Hematopoietic multipotent progenitor cell treated with erythropoietin and hydrocortisone succinate and interleukin-3 and kit ligand, for 4 days (in vitro differentiated cells): ENCODE measurements around the gene POU2F3.
"Not testable (repeated sequence)": the region's sequence is repeated elsewhere in the genome, so short reads cannot be mapped to it uniquely, and the experiment has no call there.

Source experiments
- DNase-seq: peaks from one replicate; pipeline ENCODE4 v3.0.0-alpha.2; 2015

The POU2F3 gene

DNA sequence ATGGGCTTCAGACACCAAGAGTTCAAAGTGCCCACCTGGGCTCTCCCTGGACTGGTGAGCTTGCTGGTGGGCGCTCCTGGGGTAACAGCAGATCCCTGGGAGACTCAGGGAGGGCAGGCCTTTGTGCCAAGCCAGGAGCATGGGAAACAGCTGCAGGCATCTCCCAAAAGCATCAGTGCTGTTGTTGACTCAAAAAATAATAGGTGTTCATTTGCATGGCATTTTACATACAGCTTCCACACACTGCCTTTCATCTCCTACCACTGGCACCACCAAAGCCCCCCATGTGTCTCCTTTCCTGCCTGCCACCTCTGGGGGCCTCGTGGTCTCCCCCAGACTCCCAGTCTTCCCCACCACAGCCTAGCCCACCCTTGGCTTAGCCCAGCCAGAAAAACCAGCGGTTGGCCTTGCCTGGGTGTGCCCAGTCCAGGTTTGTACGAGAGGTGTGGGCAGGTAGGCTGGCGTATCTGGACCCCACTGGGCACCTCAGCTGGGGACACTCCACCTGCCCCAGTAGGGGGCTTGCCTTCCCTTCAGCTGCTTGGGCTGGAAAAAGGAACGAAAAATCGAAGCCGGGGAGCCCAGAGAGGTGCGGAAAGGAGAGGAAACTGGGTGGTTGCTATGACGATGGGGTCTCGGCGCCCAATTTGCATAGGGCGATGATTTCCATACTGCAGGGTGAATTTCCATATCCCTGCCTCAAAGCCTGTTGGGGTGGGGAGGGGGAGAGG, 15.0 kb downstream of the POU2F3 start:
- no peak for DNase-seq

DNA sequence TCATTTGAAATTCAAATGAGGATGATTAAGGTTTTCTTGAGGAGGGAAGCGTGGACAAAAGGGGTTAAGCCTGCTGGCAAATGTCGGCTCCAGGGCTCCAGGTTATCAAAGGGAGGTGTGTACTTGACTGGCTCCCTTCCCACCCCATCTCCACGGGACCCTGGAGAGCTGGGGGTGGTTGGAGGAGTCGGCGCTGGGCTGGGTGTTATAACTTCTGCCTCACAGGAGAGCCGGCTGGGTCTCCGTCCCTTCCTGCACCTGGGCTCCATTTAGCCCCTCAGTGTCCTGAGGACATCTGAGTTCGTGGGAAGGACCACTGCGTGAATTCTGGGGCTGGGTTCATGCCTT, 15.6 kb downstream of the POU2F3 start:
- DNase-seq, result no peak

DNA sequence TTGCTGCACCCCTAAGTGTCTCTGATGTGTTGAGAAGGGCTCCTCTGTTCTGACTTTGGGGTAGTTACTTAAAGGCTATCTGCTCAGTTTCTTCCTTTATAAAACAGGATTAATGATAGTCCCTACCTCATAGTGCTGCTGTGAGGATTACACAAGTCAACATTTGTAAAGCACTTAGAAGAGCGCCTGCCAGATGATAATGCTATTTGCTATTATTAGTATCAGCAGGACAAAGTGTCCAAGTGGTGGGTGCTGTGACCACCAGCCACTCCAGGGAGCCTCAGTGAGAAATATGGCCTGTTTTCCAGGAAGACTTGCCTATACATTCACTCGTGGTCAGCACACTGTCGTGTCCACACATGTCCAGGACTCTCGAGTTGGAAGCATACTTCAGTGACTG, 16.2 kb downstream of the POU2F3 start:
- DNase-seq, result no peak

DNA sequence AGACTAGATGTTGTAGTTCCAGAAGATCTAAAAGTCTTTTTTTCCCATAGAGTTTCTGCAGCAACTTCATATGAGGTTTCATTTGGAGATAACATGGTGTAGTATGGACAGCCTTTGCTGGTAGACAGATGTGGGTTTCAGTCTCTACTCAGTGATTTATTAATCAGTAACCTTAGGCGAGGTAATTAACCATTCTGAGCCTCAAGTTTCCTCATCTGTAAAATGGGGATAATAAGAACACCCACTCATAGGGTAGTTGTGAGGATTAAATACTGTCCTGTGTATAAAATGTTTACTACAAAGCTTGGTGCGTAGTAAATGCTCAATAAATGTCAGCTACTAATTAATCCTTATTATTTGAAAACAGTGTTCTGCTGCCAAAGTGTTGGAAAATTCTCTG, 16.8 kb downstream of the POU2F3 start:
- DNase-seq, result no peak

DNA sequence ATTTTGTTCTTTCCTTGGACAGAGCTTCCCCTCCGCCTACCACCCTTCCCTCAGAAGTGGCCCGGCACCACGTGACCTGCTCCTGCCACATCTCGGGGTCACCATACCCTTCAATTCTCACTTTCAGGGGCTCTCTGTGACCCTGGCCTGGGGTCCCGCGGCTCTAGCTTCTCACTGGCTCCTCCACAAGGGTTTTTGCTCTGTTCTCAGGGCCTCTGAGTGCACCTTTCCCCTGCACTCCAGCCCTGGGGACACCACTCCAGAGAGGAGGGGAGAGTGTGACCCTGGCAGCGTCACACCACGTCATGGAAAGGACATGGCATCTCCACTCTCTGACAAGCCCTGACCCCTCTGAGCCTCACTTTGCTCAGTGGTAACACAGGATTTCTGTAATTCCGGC, 17.4 kb downstream of the POU2F3 start:
- no peak for DNase-seq

DNA sequence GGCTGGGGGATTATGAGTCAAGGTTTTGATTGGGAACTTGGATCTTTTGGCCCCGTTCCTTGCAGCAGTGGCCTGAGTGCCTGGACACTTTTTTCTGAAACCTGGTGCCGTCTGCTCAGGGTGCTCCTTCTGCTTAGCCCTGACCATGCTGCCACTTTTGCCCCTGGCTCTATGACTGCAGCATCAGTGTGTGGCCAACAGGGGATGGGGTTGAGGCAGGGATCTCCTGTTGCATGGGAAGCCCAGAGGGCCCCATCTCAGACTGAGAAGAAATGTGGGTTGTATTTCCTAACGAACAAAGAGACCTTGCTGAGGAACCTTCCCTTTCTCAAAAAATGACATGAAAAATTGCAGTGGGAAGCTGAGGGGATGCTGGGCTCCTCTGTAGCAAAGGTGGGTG, 18.7 kb downstream of the POU2F3 start:
- DNase-seq, result no peak

DNA sequence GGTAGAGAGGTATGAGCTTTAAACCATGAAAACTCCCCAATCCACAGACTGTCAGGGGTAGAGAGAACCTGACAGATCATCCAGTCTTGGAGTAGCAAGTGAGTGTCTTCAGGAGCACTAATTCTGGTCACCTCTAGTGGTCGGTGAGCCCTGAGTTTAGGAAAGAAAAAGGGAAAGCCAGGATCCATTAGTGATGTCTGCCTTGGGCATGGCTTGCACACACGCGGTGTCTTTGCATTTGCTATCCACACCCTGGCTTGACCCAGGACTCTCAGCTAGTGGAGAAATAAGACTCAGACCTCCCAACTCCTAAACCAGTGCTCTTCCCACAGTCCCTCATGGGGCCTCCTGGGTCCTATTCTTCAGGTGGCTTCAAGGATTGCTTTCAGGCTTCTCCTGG, 19.3 kb downstream of the POU2F3 start:
- DNase-seq, result no peak

DNA sequence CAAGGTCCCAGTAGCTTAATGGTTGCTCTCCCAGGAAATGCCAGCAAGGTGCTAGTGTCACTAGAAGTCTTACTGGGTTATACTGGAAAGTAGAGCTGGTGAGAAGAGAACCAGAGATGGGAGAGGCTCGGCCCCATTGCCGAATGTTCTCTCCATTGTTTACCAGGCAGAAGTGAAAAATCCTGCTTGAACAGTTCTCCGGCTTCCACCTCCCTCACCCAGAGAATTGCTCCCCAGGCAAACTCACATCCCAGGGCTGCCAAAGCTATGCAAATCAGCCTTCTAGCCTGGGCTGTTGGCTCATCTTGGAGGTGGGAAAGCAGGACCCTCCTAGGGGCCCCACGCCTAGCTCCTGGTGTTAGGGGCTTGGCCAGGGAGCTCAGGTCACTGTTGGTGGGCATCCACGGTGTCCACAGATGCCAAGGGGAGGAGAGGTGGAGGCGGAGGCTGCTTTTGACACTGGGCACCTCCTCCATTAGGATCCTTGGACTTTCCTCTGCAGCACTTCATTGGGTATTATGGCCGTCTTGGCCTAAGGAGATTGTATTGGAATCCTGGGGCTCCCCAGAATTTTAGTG, 20.1 kb downstream of the POU2F3 start:
- no peak for DNase-seq

DNA sequence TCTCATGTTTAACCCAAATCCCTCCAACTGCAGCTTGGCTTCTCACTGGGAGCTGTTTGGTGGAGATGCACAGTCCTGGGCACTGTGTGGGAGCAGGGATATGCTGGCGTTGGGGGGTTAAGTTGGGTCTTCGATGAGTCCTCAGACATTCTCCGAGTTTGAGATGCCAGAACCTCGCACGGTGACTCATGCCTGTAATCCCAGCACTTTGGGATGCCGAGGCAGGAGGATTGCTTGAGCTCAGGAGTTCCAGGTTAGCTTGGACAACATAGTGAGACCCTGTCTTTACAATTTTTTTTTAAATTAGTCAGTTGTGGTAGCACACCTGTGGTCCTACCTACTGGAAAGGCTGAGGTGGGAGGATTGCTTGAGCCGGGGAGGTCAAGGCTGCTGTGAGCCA, 20.7 kb downstream of the POU2F3 start:
- DNase-seq, result no peak

DNA sequence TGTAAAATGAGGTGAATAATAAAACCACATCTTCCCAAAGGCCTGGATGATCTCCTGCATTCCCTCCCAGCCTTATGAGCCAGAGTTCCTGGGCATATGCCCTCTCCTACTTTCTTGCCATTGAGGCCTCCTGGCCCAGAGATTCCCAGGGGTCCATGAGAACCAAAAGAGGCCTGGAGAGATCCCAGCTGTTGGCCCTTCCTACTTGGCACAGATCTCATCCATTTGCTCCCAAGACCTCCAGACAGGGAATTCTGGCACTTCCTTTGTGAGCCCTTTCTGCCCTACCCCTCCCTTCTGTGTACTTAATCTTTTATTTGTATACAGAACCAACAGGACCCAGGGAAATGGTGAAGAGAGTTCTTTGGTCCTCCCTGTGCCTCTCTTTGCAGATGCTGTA, 21.4 kb downstream of the POU2F3 start:
- no peak for DNase-seq

DNA sequence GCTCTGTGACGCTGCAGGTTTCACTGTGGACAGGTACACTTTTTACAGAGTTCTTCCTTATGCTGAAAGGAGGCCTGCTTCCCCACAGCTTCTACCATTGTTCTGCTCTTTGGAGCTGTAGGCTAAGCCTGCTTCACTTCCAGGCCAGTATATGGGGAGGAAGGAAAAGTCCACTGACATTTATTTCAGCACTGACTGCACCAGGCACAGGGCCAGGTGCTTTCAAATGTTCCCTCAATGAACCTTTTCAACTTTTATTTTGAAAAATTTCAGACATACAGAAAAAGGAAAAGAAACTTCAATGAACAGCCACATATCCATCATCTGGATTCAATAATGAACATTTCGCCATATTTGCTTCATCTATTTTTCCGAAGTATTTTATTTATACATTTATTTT, 22.0 kb downstream of the POU2F3 start:
- DNase-seq, result no peak

DNA sequence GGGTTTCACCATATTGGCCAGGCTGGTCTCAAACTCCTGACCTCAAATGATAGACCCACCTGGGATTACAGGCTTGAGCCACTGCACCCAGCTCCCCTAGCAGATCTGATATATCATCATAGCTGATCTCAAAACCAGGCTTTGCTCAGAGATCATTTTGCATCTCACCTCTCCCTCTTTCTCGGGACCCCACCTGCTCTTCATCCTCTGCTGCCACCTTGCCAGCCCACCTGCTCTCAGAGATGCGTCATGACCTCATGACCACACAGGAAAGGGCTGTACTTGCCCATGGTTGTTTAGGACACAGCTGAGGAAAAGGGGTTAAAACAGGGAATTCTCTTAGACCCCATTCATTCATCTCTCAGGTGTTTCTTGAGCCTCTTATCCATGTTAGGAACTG, 27.4 kb downstream of the POU2F3 start:
- DNase-seq, result no peak

DNA sequence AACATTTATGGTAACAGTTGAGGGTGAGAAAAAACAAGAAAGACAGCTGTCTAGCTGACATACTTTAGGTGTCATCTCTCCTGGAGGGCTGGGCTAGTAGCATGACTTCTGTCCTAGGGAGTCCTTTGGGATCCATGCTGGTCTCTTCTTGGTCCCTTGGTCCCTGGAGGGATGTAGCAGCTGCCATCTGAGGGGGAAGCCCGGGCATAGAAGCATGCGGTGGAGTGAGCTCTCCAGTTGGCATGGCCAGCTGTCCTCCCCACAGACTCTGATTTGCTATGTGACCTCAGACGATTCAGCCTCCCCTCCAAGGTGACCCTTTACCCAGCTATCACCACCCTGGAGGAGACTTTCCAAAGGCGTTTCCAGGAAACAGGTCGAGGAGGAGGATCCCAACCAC, 28.7 kb downstream of the POU2F3 start:
- DNase-seq, result no peak

DNA sequence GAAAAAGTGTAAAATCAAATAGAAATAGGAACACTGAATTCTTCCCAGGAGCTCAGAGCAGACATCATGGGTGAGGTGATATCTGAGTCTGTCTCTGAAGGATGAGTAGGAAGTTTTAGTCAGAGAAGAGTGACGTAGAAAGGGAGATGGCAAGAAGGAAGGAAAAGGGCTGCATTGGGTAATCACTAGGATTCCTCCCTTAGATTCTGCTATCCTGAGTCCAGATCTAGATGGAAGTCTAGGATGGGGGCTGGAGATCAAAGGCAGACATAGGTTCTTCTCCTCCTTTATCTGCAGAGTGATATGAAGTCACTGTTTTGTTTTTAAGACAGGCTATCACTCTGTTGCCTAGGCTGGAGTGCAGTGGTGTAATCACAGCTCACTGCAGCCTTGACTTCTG, 30.4 kb downstream of the POU2F3 start:
- DNase-seq, result no peak

DNA sequence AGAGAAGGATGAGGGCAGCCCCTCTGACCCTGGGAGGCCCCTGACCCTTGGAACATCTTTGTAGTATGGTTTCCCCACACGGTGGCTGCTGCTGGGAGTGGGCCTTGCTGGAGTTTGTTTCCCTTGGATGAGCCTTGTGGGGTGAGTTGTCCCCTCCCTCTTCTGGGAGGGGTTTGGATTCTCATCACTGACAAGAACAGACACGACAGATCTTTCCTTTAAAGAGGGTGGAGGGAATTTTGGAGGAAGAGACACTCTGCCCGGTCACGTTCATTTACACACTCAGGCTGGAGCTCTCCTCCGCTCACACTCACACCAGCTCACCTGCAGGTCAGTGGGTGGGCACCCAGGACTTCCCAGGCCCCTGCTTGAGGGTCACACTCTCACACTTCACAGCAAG, 31.7 kb downstream of the POU2F3 start:
- no peak for DNase-seq

DNA sequence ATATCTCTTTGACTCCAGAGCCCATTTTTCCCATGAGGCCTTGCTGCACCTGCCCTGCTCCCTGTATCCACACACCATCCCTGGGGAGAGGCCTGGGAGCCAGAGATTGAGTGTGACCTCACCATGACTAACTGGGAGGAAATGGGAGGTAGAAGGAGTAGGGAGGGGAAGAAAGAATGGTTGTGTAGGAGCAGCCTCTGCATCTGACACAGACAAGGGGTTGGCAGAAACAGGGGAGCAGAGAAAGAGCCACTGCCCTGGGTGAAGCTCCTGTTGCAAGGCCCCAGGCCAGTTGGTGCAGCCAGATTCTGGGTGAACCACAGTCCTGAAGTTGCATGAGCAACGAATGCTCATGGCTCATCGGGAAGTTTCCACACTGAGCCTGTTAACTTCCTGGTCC, 32.4 kb downstream of the POU2F3 start:
- no peak for DNase-seq

DNA sequence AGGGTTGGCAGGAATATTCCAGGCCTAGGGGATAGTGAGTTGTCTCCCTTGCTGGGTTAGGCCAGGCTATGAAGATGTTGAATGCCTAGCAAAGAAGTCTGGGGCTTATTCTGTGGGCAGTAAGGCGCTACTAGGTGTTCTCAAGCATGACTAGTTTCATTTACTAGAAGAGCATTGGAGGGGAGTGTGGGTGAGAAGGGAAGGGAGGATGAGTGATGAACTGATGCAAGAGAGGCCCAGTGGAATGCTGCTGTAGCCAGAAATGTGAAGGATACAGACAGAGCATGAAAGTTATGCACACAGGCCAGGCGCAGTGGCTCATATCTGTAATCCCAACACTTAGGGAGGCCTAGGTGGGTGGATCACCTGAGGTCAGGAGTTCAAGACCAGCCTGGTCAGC, 33.5 kb downstream of the POU2F3 start:
- no peak for DNase-seq

DNA sequence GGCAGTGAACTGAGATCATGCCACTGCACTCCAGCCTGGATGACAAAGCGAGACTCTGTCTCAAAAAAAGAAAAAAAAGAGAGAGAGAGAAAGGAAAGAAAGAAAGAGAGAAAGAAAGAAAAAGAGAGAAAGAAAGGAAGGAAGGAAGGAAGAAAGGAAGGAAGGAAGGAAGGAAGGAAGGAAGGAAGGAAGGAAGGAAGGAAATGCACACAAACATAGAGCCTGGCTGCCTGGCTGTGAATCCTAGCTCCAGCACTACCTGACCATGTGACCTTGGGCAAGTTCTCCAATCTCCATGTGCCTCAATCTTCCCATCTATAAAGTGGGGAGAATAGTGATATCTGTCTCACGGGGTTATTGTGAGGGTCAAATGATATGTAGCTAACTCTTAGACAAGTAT, 34.0 kb downstream of the POU2F3 start:
- not testable (repeated sequence) for DNase-seq

DNA sequence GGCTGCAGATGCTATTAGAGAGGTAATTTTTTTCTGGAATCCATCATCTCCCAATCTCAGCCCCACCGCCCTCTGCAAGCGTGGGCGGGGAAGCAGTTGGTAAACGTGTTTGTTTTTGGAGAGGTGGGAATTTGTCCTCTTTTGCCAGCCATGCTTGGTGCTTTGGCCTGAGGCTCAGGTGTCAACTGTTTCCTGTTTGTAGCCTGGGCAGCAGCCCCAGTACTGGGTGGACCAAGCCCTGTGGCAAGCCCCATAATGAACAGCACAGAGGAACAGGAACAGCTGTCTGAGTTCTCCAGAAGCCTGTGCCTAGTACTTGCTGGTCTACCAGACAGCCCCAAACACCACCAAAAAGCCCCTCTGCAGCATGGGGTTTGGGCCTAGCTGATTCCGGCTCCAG, 39.6 kb downstream of the POU2F3 start:
- DNase-seq, result no peak

DNA sequence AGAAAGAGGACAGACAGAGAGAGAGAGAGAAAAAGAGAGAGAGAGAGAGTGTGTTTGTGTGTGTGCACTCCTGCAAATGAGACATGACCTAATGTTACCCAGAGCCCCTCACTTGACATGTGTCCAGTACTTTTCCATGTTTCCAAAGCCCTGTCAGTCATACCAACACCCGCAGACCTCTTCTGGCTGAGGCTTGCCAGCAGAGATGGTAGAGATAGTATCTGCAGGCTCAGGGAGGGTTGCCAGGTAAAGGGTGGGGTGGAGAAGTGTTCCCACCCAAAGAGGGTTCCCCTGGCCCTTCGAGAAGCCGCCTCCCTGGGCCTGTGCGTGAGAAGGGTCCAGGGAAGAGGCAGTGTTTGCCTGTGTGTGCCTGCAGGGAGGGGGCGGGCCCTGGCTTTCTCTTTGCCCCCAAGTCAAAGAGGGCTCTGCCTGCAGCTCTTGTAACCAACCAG, 40.7 kb downstream of the POU2F3 start:
- DNase-seq, result no peak

DNA sequence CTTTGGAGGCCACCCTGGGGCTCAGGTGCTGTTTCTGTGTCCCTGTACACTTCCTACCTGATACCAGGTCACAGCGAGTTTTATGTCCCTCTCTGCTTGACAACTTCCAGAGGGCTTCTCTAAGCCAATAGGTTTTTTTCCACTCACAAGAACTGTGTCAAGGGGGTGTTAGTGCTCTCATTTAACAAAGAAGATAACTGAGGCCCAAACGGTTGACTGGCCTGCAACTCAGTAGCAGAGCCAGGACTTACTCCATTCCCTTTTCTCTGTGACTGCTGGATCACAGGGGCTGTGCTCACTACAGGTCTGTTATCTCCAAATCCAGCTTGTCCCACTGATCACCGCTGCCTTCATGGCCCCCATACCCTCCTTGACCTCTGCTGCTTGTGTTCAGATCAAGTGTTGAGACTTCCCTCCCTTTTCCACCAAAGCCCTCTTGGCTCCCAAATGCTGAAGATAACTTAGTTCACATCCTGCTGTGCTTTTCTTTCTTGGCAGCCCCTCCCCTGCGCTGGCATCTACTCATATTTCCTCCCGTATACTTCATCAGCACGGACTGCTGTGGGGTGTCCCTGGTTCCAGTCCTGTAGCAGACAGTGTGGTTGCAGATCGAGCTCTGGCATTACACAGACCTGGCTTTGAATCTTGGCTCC, 41.3 kb downstream of the POU2F3 start:
- DNase-seq, result peak; percentile 20

DNA sequence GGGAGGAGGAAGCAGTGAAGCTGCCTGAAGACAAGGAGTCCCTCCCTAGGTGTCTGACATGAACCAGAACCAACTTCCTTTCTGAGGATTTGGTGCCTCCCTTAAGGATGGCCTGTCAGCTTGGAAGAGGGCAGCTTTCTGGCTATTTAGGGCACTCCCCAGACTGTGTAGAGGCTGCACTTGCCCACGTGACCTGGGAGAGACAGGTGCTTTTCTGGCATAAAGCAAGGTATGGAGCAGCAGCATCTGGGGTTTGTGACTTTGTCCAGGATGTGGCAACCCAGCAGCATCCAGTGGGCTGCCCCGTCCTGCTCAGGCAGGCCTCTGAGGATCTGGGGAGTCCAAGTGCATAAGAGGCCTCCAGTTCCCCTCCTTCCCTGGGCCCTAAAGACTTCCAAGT, 43.2 kb downstream of the POU2F3 start:
- no peak for DNase-seq

DNA sequence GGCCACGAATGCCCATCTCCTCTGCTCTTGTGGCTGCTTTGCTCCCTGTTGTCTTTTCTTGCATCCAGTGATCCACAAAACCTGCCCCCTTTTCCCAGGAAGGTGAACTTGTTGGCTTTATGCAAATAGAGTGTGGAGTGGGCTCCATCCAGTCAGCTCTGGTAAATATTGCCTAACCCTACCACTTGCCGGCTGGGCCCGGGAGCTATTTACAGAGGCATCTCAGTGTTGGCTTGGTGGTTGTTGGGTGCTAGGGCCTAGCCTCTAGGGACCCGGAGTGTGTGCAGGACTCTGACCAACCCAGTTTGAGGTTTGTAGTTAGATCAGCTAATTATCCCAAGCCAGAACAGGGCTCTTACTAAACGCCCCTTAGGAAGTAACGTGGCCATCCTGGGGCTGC, 44.3 kb downstream of the POU2F3 start:
- no peak for DNase-seq

DNA sequence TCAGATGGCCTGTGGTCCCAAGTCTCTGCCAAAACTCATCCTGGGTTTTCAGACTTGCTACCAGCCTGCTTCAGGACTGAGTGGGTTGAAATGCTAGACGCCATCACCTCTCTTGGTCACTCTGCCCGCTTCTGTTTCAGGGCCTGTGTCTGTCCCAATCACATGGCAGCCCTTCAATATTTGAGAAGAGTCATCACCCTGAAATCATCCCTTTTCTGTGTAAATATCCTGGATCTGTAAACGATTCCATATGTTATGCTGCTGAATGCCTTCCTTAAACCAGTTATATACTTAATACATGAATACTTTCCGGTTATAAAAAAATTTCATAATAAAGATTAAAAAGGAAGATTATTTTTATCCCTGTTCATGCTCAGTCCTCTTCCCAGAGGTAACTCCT, 45.3 kb downstream of the POU2F3 start:
- no peak for DNase-seq

DNA sequence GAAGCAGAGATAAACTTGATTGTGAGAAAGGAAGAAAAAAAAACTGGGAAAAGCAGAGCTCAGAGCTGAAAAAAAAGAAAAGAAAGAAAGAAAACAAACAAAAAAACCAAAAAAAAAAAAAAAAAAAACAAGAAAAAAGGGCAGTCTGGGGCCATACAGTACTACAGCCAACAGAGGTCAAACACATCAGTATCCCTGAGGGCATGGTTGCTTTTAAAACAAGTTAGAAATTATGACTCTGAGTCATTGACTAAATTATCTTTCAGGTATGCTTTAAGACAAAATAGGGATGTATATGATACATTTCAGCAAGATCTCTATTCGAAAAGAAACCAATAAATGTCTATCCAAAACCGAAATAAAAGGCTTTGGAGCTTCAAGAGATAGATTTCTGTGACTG, 48.1 kb downstream of the POU2F3 start:
- DNase-seq, result no peak
